GM15510 (cell line): ENCODE results near the gene ADIPOR2.

Source experiments
- POLR2A ChIP-seq: IDR thresholded peaks from 3 replicates; pipeline ENCODE4 v1.6.1; 2011; ENCODE audit warnings: borderline replicate concordance; ENCODE audit not compliant: insufficient read length; ENCODE audit errors: extremely low read depth

Gene ADIPOR2

DNA sequence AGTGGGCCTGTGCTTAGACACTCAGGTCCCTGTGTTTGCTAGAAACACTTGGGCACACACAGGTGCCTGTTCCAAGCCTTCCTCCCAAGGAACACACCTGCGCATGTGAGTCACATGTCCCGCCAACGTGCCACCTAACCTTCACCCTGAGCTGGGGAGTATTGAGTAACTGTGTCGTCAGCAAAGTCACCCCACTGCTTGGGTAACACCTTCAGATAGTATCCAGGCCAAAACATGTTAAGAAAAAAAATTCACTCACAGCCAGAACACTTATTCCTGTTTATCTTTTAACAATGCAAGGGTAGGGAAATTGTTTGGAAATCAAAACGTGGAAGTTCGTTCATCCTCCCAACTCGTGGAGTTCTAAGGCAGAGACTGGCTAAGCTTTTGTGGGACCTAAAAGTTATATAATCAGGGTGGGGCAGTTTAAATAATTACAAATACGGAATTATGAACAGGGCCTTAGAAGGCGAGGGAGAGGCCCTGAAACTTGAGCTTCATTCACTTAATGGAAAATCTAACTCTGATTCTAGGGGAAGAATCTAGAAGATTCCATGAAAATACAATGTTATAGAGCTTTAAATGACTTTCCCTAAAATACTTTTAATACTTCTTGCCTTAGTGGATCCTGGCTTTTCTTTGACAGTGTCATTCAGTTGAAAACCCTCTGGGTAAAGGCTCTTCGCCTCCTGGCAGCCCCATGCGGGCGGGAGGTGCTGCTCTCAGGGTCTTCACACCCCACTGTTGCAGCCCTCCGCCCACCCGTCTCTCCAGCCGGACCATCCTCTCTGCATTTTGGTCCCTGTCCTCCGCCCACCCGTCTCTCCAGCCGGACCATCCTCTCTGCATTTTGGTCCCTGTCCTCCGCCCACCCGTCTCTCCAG, 30.3 kb upstream of the ADIPOR2 start:
- no peak for TF ChIP-seq POLR2A

DNA sequence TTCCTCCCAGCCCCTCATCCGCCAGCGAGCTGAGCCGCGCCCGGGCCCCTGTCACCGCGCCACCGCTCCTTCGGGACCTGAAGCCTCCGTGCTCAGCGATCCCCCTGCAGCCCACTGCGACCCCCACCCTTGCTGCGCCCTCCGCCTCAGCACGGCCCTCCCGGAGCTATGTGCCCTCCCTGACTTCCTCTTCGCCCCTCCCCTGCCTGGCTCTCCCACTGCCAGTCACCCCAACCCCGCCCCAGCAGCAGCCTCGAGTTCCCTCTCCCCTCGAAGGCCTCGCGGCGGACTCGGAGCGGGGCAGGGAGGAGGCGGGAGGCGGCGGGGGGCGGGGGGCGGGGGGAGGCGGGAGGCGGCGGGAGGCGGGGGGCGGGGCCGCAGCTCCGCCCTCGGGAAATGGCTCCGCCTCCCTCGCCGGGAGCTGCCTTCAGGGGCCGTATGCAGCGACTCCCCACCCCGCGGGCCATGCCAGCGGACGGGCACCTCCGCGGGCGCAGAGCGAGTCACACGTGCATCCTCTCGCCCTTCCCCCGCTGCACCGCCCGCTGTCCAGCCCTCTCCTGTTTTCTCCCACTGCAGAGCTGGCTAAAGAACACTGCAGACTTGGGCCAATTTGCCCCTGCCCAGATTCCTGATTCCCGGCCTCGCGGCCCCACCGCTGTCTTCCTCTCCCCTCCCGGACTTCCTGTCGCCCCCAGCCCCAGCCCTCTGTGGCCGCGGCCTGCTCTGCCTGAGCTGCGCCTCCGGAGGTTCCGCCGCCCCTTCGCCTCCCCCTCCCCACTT, 29.1 kb upstream of the ADIPOR2 start:
- peak; percentile 56 for TF ChIP-seq POLR2A

DNA sequence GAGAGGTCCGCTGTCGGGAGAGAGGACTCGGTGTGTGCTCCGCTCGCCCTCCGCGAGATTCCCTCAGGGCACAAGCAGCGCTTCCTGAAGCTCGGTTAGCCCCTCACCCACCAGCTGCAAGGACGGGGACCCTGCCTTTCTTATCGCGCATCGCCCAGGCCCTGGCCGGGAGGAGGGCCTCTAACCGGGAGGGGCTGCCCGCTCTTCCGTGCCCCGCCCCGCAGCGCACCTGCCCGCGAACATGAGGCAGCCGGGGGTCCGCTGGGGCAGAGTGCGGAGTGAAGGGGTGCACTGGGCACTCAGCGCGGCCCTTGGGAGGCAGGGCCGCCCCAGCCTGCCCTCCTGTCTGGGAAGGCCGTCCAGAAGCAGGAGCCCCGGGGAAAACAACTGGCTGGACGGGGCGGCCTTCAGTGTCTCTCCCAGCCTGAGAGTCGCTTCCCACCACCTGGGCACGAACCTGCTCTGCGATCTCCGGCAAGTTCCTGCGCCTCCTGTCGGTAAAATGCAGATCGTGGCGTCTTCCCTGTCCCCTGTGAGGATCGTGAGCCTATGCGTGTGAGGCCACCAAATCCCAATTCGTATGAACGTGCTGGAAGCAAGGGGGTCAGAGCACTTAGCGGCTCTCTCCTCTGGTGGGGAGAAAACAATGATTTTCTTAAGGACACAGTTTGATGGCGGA, 28.0 kb upstream of the ADIPOR2 start:
- no peak for TF ChIP-seq POLR2A

DNA sequence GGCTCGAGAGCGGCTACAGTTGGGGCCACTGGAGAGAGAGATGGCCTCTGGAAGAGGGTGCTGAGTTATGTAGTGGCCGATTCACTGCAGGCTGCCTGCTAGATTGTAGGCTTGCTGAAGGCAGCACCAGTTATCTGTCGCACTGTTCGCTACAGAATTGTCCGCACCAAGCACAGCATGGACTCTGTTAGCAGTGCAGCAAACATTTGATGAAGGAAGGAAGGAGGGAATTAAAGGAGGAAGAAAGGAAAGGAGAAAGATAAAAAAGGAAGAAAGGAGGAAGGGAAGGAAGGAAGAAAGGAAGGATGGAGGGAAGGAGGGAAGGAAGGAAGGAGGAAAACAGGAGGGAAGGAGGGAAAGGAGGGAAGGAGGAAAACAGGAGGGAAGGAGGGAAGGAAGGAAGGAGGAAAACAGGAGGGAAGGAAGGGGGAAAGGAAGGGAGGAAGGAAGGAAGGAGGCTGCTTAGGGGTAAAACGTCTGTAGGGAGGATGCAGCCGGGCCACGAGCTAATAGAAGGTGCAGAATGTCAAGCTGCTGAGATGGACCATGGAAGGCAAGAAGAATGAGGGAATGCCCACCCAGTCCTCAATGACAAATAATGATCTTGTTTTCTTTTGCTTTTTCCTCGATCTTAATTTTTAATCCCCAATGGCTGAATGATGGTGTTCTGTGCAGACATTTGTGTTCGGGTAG, 27.3 kb upstream of the ADIPOR2 start:
- TF ChIP-seq POLR2A, result no peak

DNA sequence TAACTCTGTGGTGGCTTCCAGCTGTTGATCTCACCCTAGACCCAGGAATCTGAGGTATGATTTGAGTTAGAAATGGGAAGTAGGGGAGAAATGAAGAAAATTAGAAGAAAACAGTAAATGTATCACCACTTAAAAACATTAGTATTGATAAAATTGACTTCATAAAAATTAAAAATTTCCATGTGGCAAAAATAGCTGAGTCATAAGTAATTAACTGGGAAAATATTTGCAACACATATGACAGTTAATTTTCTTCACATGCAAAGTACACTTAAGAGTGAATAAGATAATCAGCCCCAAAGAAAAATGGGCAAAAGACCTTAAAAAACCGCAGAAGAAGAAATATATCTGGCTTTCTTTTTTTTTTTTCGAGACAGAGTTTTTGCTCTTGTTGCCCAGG, 25.5 kb upstream of the ADIPOR2 start:
- no peak for TF ChIP-seq POLR2A

DNA sequence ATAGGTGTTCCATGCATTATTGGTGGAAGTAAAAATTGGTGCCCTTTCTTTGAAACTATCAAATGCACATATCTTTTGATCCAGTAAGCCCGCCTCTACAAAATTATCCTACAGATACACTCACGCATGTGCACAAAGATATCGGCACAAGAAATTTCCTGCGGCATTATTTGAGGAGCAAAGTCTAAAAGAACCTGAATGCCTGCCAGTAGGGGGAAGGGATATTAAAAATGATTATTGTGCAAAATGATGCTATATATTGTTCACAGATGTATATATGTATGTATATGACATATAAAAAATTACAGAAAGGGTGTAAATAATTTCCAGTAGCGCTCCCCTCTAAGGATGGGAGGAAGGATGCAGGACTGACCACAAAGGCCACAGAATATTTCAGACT, 24.7 kb upstream of the ADIPOR2 start:
- TF ChIP-seq POLR2A, result no peak

DNA sequence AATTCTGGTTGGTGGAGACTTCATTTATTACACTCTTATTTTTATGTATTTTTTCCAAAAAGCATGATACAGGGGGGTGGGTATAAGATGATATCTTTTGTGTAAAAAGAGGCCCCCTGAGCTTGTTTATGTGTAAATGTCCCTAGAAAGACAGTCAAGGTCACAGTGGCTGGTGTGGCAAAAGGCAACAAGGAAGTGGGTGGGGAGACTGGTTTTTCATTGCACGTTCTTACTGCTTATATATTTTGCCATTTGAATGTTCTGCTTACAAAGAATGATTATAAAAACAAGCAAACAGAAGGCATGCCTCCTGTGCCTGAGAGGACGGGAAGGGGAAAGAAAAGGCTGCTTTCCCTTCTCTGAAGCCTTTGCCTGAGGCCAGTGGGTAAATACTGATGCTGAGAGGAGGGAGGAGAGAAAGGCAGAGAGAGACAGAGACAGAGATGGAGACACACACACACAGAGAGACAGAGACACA, 24.1 kb upstream of the ADIPOR2 start:
- TF ChIP-seq POLR2A, result no peak

DNA sequence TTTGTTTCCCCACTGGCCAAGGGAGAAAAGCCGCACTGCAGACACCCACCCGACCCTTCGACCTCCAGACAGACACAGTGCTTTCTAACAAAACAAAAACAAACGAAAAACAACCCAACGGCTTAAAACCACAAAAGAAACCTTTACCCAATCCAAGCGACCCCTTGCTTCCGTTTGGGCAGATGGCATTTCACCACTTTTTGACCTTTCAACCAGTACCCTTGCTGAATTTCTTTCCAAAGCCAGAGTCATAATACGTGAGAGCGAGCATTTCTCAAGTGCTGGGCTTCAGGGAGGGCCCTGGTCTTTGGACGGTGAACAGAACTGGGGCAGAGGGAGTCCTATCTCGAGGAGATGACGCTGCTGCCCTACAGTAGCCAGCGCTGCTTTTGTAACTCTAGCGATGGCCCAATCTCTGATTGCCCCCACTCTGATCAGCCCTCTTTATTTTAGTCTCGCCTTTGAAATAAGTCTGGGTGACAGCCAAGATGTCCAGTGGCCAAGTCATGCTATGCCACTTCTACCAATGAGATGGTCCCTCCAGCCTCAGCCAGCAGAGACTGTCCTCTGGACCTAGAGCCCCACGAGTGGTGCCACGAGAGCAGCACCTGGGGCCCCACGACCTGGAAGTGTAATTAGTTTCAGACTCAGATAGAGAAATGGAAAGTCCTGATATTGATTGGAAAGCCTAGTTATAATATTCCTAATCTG, 21.9 kb upstream of the ADIPOR2 start:
- no peak for TF ChIP-seq POLR2A

DNA sequence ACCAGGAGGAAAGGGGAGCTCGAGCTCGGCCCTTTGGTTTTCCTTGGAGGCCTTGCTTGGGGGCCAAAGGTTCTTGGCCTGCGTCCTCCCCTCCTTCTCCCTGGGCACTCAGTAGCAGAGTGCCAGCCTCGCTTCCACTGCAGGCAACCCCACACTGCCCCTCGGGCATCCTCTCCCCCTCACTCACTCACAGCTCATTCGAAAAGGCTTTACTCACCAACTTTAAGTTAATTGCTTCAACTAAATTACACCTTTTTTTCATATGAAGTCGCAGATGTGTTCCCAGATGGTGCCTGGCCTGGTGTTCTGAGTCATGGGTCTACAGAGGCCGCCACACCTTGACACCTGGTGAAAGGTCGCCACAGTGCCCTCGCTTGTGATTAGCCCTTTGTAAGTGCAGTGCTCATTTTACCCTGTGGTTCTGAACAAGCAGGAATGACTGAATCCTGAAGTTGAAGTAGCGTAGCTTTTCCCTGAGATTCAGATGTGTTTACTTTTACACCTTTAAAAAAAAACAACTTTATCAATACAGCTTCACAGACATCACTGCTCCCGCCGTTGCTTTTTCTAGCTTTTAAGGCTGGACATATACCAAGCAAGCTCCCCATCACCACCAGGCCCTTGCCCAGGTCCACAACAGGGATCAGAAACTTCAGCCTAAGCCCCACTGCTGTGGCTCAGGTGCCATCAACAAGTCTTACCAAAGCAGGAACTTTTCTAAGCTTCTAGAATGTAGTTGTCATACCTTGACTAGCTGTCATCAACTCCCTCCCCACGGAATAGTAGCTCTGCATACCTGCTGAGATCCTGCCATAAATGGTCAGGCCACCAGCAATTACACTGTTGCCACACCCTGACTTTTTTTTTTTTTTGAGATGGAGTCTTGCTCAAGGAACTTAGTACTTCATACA, 20.3 kb upstream of the ADIPOR2 start:
- TF ChIP-seq POLR2A, result no peak

DNA sequence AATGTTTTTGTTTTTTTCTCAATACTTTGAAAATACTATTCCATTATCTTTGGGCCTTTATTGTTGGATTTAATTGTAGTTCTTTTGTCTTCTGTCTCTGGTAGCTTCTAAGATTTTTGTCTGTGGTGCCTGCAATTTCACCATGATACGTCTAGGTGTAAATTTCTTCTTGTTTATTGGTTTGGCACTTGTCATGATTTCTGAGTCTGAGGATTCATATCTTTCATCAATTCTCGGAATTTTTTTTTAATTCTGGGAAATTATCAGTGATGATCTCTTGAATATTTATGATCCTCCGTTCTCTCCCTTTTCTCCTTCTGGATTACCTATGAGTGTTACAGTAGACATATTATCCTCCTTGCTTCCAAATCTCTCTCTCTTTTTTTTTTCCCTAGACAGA, 14.8 kb upstream of the ADIPOR2 start:
- TF ChIP-seq POLR2A, result no peak

DNA sequence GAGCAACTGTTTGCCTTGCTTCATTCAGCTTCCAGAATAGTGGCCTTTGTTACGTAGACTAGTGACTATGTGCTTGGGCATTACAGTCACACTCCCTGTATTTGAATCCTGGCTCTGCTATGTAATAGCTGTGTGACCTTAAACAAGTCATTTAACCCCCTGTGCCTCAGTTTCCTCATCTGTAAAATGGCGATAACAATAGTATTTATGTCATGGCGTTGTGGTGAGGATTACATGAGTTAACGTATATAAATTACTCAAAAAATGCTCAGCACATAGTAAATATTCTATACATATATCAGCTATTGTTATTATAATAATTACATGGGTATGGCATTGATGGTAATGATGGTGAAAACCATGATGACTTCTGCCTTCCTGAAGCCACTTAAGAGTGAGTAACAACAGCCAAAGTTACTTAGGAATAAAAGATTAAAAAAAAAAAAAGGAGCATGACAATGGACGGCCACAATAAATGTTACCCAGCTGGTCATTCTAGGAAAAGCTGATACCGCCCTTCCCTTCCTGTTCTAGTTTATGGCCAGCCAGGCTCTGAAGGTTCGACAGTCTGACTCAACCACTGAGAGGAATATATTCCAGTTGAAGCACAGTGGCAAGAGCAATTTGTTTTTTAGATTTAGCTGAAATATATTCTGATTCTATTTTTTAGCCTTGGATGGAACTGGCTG, 9.9 kb upstream of the ADIPOR2 start:
- no peak for TF ChIP-seq POLR2A

DNA sequence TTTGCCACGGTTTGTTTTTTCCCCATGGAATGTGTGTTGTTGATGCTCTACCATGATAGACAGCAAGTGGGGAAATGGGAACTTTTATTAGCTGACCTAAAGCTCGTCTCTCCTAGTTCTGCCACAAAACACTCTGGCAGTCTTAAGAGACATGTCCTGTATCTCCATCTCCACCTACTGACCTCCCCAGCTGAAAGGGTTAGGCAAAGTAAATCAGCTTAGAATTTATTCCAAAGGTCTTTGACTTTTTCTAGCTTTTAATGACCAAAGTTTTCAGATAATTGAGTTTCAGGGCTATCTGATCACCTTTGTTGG, 9.4 kb upstream of the ADIPOR2 start:
- no peak for TF ChIP-seq POLR2A
